Heart left ventricle (tissue), 13 donors: ENCODE measurements around the gene CYSTM1.

Experiments used
- POLR2A ChIP-seq, 2 donors: fragments of 450-650 bp; IDR thresholded peaks; one replicate each; pipeline ENCODE4 v1.6.1; 2017; ENCODE audit warnings: antibody characterized with exemption in 2 of 2, mild to moderate bottlenecking in 2 of 2, moderate library complexity in 2 of 2
- TF ChIP-seq, protein P1 (sequence below), 12 donors: fragments of 200-600 bp; sonication (generic) in 4 of 12; IDR thresholded peaks; one replicate each; pipeline versions ENCODE4 v1.5.0 to v1.8.0; 2018 to 2022; ENCODE audit warnings: antibody characterized with exemption in 12 of 12, mild to moderate bottlenecking in 5 of 12
- donor health status: ischemic (EF 13 %, LVEDD 7.1; RV severe dilation, severe dysfunction).
- donor health status: DM: no; HTN: yes; CAD: no.
- donor health status: DM: no; HTN: no; CAD: no.
- donor health status: ischemic (EF 25% LVEDD 6.9; RV normal size, moderate dysfunction).
- donor health status: ischemic (EF 25% LVEDD 5.7; RV mildly dilated, moderate dysfunction).
- donor health status: ischemic (EF 35%, LVEDD 5.7; RV mildly dilated, moderate dysfunction).
- donor health status: nonischemic (EF 11% LVEDD 7.7; RV severe dilation, severe dysfunction).
- donor health status: DM: yes; HTN: yes; CAD: no.
- donor health status: PGD.
- donor health status: ischemic (EF 29% LVEDD 5.4; RV normal size, mild dysfunction).
- donor health status: nonischemic (EF 23%, LVEDD 6.1; RV moderate dilation, normal function).

DNA sequence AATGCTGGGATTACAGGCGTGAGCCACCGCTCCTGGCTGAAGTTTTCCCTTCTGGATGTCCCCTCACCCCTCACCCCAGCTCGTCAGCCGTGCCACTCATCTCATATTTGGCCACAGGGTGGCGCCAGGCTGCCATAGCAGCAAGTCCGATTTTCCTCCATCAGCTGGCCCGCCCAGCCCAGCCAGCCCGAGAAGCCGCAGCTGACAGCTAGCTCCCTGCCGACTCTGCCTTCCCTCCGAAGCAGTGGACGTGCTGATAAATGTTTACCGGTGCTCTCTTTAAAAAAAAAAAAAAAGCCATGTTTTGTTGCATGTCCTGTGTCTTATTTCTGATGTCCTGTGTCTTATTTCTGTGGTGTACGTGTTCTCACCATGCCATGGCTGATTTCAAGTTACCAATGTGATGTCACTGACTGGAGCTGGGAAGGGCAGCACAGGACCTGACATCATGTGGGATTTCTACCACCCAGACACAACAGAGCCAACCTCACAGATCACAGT is 69.6 kb downstream of the CYSTM1 start:
- TF ChIP-seq, protein P1, sequence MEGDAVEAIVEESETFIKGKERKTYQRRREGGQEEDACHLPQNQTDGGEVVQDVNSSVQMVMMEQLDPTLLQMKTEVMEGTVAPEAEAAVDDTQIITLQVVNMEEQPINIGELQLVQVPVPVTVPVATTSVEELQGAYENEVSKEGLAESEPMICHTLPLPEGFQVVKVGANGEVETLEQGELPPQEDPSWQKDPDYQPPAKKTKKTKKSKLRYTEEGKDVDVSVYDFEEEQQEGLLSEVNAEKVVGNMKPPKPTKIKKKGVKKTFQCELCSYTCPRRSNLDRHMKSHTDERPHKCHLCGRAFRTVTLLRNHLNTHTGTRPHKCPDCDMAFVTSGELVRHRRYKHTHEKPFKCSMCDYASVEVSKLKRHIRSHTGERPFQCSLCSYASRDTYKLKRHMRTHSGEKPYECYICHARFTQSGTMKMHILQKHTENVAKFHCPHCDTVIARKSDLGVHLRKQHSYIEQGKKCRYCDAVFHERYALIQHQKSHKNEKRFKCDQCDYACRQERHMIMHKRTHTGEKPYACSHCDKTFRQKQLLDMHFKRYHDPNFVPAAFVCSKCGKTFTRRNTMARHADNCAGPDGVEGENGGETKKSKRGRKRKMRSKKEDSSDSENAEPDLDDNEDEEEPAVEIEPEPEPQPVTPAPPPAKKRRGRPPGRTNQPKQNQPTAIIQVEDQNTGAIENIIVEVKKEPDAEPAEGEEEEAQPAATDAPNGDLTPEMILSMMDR (IDR thresholded peaks at IDR 0.05) = peak; percentile 82 to 95 (median 89)
- peak in 1 of 2 donors; percentile 21 for TF ChIP-seq POLR2A (IDR thresholded peaks at IDR 0.05)
